H1 (cell line): ENCODE data around the gene SIDT1. TPM values are rescaled to one million over a fixed set of nuclear protein-coding genes. Genes with fewer than 3 reads are reported as not detected.

Source experiments
- CTCF ChIA-PET: fragments of 300-600 bp; sonication (Branson Sonifier 250); formaldehyde crosslinking; loops from one replicate; lab custom pipeline; 2021; ENCODE audit not compliant: partially characterized antibody; lab: Charles Lee
- POLR2A ChIA-PET: fragments of 300-600 bp; sonication (Branson Sonifier 250); formaldehyde crosslinking; loops from one replicate; lab custom pipeline; 2021; ENCODE audit warnings: inconsistent platforms; ENCODE audit not compliant: partially characterized antibody; lab: Charles Lee
- DNase-seq, 2 experiments: peaks; one replicate each; pipeline versions ENCODE4 v3.0.0 to v3.0.0-alpha.2; 2010 to 2022; ENCODE audit warnings: low spot score in 2 of 2, low read depth in 1 of 2, mixed read lengths in 1 of 2
- FAIRE-seq: peaks from 2 replicates; lab custom pipeline; 2011; peaks lifted over from hg19 to GRCh38; lab: Jason Lieb, UNC
- H2AFZ ChIP-seq: 2 replicates; pipeline ENCODE4 v1.8.1; 2012; ENCODE audit warnings: low read length, inconsistent platforms
- H2AK5ac ChIP-seq: 2 replicates; pipeline ENCODE4 v1.6.1; 2013; ENCODE audit warnings: low read depth, low read length
- H2BK120ac ChIP-seq: replicated peaks from 2 replicates; pipeline ENCODE3; 2013; ENCODE audit warnings: low read depth, low read length, inconsistent platforms
- H2BK12ac ChIP-seq: 2 replicates; pipeline ENCODE4 v1.6.1; 2013; ENCODE audit warnings: low read depth, low read length
- H2BK15ac ChIP-seq: 2 replicates; pipeline ENCODE4 v1.6.1; 2013; ENCODE audit warnings: low read length
- H2BK20ac ChIP-seq: 2 replicates; pipeline ENCODE4 v1.6.1; 2013; ENCODE audit warnings: low read length
- H2BK5ac ChIP-seq: 2 replicates; pipeline ENCODE4 v1.6.1; 2013; ENCODE audit warnings: low read depth, low read length
- H3K14ac ChIP-seq: 2 replicates; pipeline ENCODE4 v1.6.1; 2013; ENCODE audit warnings: inconsistent platforms; ENCODE audit not compliant: insufficient read length
- H3K18ac ChIP-seq: 2 replicates; pipeline ENCODE4 v1.6.1; 2013; ENCODE audit warnings: low read length; ENCODE audit errors: extremely low read depth
- H3K23ac ChIP-seq: 2 replicates; pipeline ENCODE4 v1.6.1; 2013; ENCODE audit warnings: inconsistent platforms; ENCODE audit not compliant: insufficient read length
- H3K23me2 ChIP-seq: 2 replicates; pipeline ENCODE4 v1.6.1; 2013; ENCODE audit warnings: low read depth, low read length
- H3K27ac ChIP-seq: 2 replicates; pipeline ENCODE4 v1.6.1; 2011; ENCODE audit warnings: low read depth, low read length, inconsistent platforms
- H3K27me3 ChIP-seq, 4 experiments: replicated peaks in 1 of 4; 1 replicate in 1 of 4; 2 replicates in 3 of 4; pipeline versions ENCODE4 v1.6.1 to v1.8.1; 2011 to 2013; ENCODE audit warnings: low read length in 3 of 4, mild to moderate bottlenecking in 3 of 4, inconsistent platforms in 2 of 4, mixed read lengths in 2 of 4, moderate library complexity in 1 of 4; ENCODE audit not compliant: control insufficient read depth in 3 of 4, insufficient read depth in 3 of 4; ENCODE audit errors: extremely low read depth in 1 of 4
- H3K36me3 ChIP-seq, 4 experiments: 2 replicates each; pipeline versions ENCODE4 v1.6.1 to v1.8.1; 2011 to 2013; ENCODE audit warnings: mild to moderate bottlenecking in 4 of 4, low read length in 3 of 4, moderate library complexity in 2 of 4, control low read depth in 1 of 4, inconsistent platforms in 1 of 4; ENCODE audit not compliant: insufficient read depth in 4 of 4, control insufficient read depth in 2 of 4
- H3K4ac ChIP-seq: replicated peaks from 2 replicates; pipeline ENCODE3; 2013; ENCODE audit warnings: low read length, low read depth, mixed read lengths, inconsistent platforms; ENCODE audit not compliant: insufficient read length
- H3K4me1 ChIP-seq, 4 experiments: replicated peaks in 1 of 4; 1 replicate in 1 of 4; 2 replicates in 3 of 4; pipeline versions ENCODE4 v1.6.1 to v1.8.1; 2011 to 2013; ENCODE audit warnings: low read length in 3 of 4, inconsistent platforms in 2 of 4, mixed read lengths in 1 of 4; ENCODE audit not compliant: insufficient read depth in 4 of 4, control insufficient read depth in 3 of 4
- H3K4me2 ChIP-seq, 2 experiments: 2 replicates each; pipeline versions ENCODE4 v1.6.1 to v1.8.1; 2011 to 2013; ENCODE audit warnings: low read depth in 2 of 2, low read length in 2 of 2, control low read depth in 1 of 2, inconsistent platforms in 1 of 2, mild to moderate bottlenecking in 1 of 2; ENCODE audit not compliant: insufficient read depth in 1 of 2
- H3K4me3 ChIP-seq, 4 experiments: fragments of 200-600, 300-600 bp in 1 of 4; sonication (generic), shearing (Covaris generic), sonication (Bioruptor Twin) in 1 of 4; 2 replicates each; pipeline versions ENCODE4 v1.5.1 to v1.8.1; 2011 to 2016; ENCODE audit warnings: low read length in 4 of 4, low read depth in 3 of 4, control low read depth in 2 of 4, inconsistent platforms in 2 of 4, mild to moderate bottlenecking in 2 of 4, mixed read lengths in 1 of 4, moderate library complexity in 1 of 4; ENCODE audit not compliant: insufficient read depth in 2 of 4; ENCODE audit errors: extremely low read depth in 1 of 4
- H3K56ac ChIP-seq: replicated peaks from 2 replicates; pipeline ENCODE3; 2013; ENCODE audit warnings: low read depth, mild to moderate bottlenecking, mixed read lengths, low read length, inconsistent platforms; ENCODE audit not compliant: insufficient read length
- H3K79me1 ChIP-seq: 2 replicates; pipeline ENCODE4 v1.6.1; 2013; ENCODE audit warnings: low read depth, low read length, control low read depth
- H3K79me2 ChIP-seq, 2 experiments: 2 replicates each; pipeline versions ENCODE4 v1.6.1 to v1.8.1; 2012 to 2013; ENCODE audit warnings: low read length in 2 of 2, mild to moderate bottlenecking in 2 of 2, inconsistent platforms in 1 of 2; ENCODE audit not compliant: insufficient read depth in 2 of 2, control insufficient read depth in 1 of 2
- H3K9ac ChIP-seq, 4 experiments: replicated peaks in 1 of 4; 1 replicate in 1 of 4; 2 replicates in 3 of 4; pipeline versions ENCODE4 v1.6.1 to v1.8.1; 2011 to 2013; ENCODE audit warnings: low read depth in 3 of 4, low read length in 3 of 4, control low read depth in 2 of 4, mild to moderate bottlenecking in 2 of 4, moderate library complexity in 2 of 4, inconsistent platforms in 1 of 4; ENCODE audit errors: extremely low read depth in 1 of 4
- H3K9me3 ChIP-seq, 2 experiments: 2 replicates each; pipeline versions ENCODE4 v1.6.1 to v1.8.1; 2012 to 2013; ENCODE audit warnings: mild to moderate bottlenecking in 2 of 2, moderate library complexity in 2 of 2, control low read depth in 1 of 2, inconsistent platforms in 1 of 2, low read depth in 1 of 2, low read length in 1 of 2, mixed read lengths in 1 of 2; ENCODE audit not compliant: insufficient read depth in 2 of 2
- H4K20me1 ChIP-seq, 2 experiments: replicated peaks in 1 of 2; 2 replicates each; pipeline versions ENCODE3 to v1.8.1; 2011 to 2013; ENCODE audit warnings: inconsistent platforms in 2 of 2, low read length in 2 of 2, mild to moderate bottlenecking in 1 of 2; ENCODE audit not compliant: insufficient read depth in 2 of 2, control insufficient read depth in 1 of 2
- H4K5ac ChIP-seq: 2 replicates; pipeline ENCODE4 v1.6.1; 2013; ENCODE audit warnings: low read length, low read depth, mixed read lengths, inconsistent platforms; ENCODE audit not compliant: insufficient read length
- H4K8ac ChIP-seq: 2 replicates; pipeline ENCODE4 v1.8.0; 2013; ENCODE audit warnings: mild to moderate bottlenecking, moderate library complexity, low read length, inconsistent platforms; ENCODE audit not compliant: insufficient read depth; ENCODE audit errors: extremely low read depth
- H4K91ac ChIP-seq: replicated peaks from 2 replicates; pipeline ENCODE3; 2013; ENCODE audit warnings: low read length, mixed read lengths, inconsistent platforms; ENCODE audit not compliant: insufficient read length
- ATF2 ChIP-seq: IDR thresholded peaks from 2 replicates; pipeline ENCODE4 v1.6.1; 2012; ENCODE audit warnings: low read length, inconsistent platforms
- ATF3 ChIP-seq: IDR thresholded peaks from 2 replicates; pipeline ENCODE4 v1.6.1; 2011; ENCODE audit warnings: low read depth, mild to moderate bottlenecking, low read length; ENCODE audit not compliant: insufficient read depth
- EGR1 ChIP-seq: IDR thresholded peaks from 2 replicates; pipeline ENCODE4 v1.6.1; 2011; ENCODE audit warnings: low read depth, low read length, borderline replicate concordance
- POU5F1 ChIP-seq: IDR thresholded peaks from 2 replicates; pipeline ENCODE4 v1.6.1; 2011; ENCODE audit warnings: low read depth, mild to moderate bottlenecking, low read length, moderate library complexity
- SIN3A ChIP-seq, 2 experiments: IDR thresholded peaks in 1 of 2; conservative IDR thresholded peaks in 1 of 2; 2 replicates each; pipeline ENCODE4 v1.6.1; 2011 to 2012; ENCODE audit warnings: low read length in 2 of 2, improper control_type of control experiment in 1 of 2, low read depth in 1 of 2, mild to moderate bottlenecking in 1 of 2
- SP1 ChIP-seq: IDR thresholded peaks from 2 replicates; pipeline ENCODE4 v1.6.1; 2011; ENCODE audit warnings: low read depth, low read length
- TEAD4 ChIP-seq: IDR thresholded peaks from 2 replicates; pipeline ENCODE4 v1.6.1; 2012; ENCODE audit warnings: low read depth, low read length, inconsistent platforms, mixed read lengths
- WGBS, 2 experiments: shearing (Covaris generic) in 1 of 2; methylation state at CpG; one replicate each; pipeline versions ENCODE4 v1.1.6 to v1.1.7; 2013 to 2015; ENCODE audit warnings: low lambda C conversion rate in 2 of 2, mixed read lengths in 2 of 2, inconsistent platforms in 1 of 2, low coverage in 1 of 2, missing lambda C conversion rate in 1 of 2; ENCODE audit not compliant: insufficient replicate concordance in 2 of 2, insufficient coverage in 1 of 2, insufficient read length in 1 of 2; ENCODE audit errors: extremely low coverage in 1 of 2, missing lambda C conversion rate in 1 of 2; 5-methylcytosine and 5-hydroxymethylcytosine counted together
- polyA plus RNA-seq, 7 experiments: library from polyadenylated mRNA; depleted of rRNA in 3 of 7; stranded (reverse) in 5 of 7; unstranded in 2 of 7; fragments of >200 nt in 5 of 7; fragments of 200-250 nt in 2 of 7; gene quantifications; 1 replicate in 5 of 7; 2 replicates in 1 of 7; 4 replicates in 1 of 7; pipeline versions ENCODE4 v1.2.1 to v1.2.3, GENCODE V29; 2011 to 2013; ENCODE audit warnings: missing spikeins in 2 of 7, mixed read lengths in 2 of 7
- total RNA-seq: library from RNA; stranded (reverse); fragmentation: NEBNext Ultra II Directional; extraction: Animal tissue kit (Norgen Biotek cat#: 25700); gene quantifications from 2 replicates; pipeline ENCODE4 v1.2.1, GENCODE V29; 2021

Gene SIDT1
- total and polyA plus RNA-seq, 2 of the 8 experiments (the other 6 are each of a cell fraction or from before 2014, with no cell fraction given) = 0.06 TPM; not detected in 1

GRCh38 chr3:113677737-113678136 is 145.4 kb downstream of the SIDT1 start:
- H4K8ac ChIP-seq = no peak overlapping the region
- H3K4ac ChIP-seq = no peak overlapping the region
- no peaks in the 10 kb centered on the region for H3K23me2 ChIP-seq
- H4K20me1 ChIP-seq = no peaks in the 10 kb centered on the region
- H2BK15ac ChIP-seq = no peak overlapping the region
- H3K18ac ChIP-seq = no peak overlapping the region
- H4K91ac ChIP-seq = no peak overlapping the region
- H3K36me3 ChIP-seq = peaks cover 0 to 5% (median 1%) of the 10 kb centered on the region in 4 experiments; a peak in 3 of 8 replicates
- 0 out of 2 replicates have a peak overlapping the region, but pooled peaks have one; percentile 8 for H2BK5ac ChIP-seq
- POLR2A ChIA-PET = interaction anchor here (1.2 kb wide), 1 partner anchor 8 kb away, joined by 3 read pairs; no protein-coding TSS in a partner anchor
- 0 out of 4 replicates have a peak, but pooled peaks of 1 of the 2 experiments have one; percentile 29 for TF ChIP-seq SIN3A (conservative IDR thresholded peaks at IDR 0.05 in 1 of 2, IDR thresholded peaks at IDR 0.05 in 1 of 2; ENCODE audit: low read depth in 1 of 2, low read length in 2 of 2)
- peak; percentile 74 for TF ChIP-seq EGR1
- TF ChIP-seq ATF3 = no peak
- TF ChIP-seq ATF2 = no peak
- peak; percentile 73 for TF ChIP-seq TEAD4
- TF ChIP-seq POU5F1 = no peak
- peak; percentile 57; the same call in 1 of the 2 replicates for TF ChIP-seq SP1
- no peak overlapping the region for H3K9ac ChIP-seq
- peak overlapping the region in 1 of 4 experiments; percentile 14; a peak in 1 of 8 replicates for H3K4me3 ChIP-seq
- H3K4me1 ChIP-seq = peaks cover 0 to 4% (median 4%) of the 10 kb centered on the region in 4 experiments; a peak in 2 of 7 replicates
- no peaks in the 10 kb centered on the region for H3K27me3 ChIP-seq
- no peak for FAIRE-seq
- H3K14ac ChIP-seq = no peak overlapping the region
- no peaks in the 10 kb centered on the region for H3K9me3 ChIP-seq
- no peak overlapping the region for H2BK120ac ChIP-seq
- no peaks in the 10 kb centered on the region for H3K79me1 ChIP-seq
- H2BK12ac ChIP-seq = peak overlapping the region; percentile 43; the same call in 1 of the 2 replicates
- H4K5ac ChIP-seq = no peak overlapping the region
- no peak overlapping the region for H2AFZ ChIP-seq
- H2AK5ac ChIP-seq = no peak overlapping the region
- H3K79me2 ChIP-seq = peaks cover 0 to 2% of the 10 kb centered on the region in 2 experiments; a peak in 1 of 4 replicates
- CTCF ChIA-PET = no interaction called here
- no peak overlapping the region for H2BK20ac ChIP-seq
- no CpG with 5 or more reads among the region's 1 CpG for WGBS, 2 experiments
- no peak overlapping the region for H3K27ac ChIP-seq
- no peak overlapping the region for H3K23ac ChIP-seq
- H3K4me2 ChIP-seq = peak overlapping the region; percentile 1 to 27; a peak in 2 of 4 replicates
- DNase-seq = peak in 1 of 2 experiments; percentile 19
- no peak overlapping the region for H3K56ac ChIP-seq
